Measurements from ENCODE around the gene TAC3. TPM values are rescaled to one million over a fixed set of nuclear protein-coding genes. Genes with fewer than 3 reads are reported as not detected.

The TAC3 gene
- total and polyA plus RNA-seq, 2 of the 8 experiments (the other 6 are each of a cell fraction or from before 2014, with no cell fraction given), result 9.7 to 45.3 TPM

DNA sequence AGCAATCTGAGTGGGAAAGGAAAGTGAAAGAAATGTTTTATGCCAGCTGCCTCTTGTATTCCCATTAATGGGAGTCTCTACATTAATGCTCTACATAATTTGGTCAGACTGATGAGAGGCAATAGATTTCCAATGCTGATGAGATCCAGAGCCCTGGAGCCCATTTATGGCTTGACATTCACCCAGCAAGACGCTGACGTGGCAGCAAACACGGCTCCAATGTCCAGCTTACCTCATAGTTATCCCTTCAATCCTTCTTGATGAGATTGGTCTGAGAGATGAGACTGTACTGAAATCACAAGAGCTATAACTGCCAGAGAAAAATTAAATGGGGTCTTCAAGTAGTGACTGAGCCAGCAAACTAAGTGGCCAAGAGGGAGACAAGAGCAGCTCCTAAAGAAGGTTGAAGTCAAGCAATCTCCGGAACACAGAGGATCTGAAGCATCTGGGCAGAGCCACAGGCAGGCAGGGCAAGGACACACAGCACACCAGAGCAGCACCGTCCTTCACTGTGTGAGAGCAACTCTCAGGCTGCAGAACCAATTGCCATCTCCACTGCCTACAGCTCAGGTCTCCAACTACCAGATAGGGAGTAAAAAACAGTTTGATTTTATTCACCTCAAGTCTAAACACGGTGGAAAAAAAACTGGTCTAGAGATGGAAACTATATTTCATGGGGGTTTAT lies 40.9 kb upstream of the TAC3 start:
- TF ChIP-seq, protein P1, sequence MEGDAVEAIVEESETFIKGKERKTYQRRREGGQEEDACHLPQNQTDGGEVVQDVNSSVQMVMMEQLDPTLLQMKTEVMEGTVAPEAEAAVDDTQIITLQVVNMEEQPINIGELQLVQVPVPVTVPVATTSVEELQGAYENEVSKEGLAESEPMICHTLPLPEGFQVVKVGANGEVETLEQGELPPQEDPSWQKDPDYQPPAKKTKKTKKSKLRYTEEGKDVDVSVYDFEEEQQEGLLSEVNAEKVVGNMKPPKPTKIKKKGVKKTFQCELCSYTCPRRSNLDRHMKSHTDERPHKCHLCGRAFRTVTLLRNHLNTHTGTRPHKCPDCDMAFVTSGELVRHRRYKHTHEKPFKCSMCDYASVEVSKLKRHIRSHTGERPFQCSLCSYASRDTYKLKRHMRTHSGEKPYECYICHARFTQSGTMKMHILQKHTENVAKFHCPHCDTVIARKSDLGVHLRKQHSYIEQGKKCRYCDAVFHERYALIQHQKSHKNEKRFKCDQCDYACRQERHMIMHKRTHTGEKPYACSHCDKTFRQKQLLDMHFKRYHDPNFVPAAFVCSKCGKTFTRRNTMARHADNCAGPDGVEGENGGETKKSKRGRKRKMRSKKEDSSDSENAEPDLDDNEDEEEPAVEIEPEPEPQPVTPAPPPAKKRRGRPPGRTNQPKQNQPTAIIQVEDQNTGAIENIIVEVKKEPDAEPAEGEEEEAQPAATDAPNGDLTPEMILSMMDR (IDR thresholded peaks at IDR 0.05; ENCODE audit: control extremely low read depth in 1 of 3, insufficient read depth in 1 of 3, low read depth in 1 of 3, low read length in 3 of 3), result no peak
- no peak for TF ChIP-seq EZH2 (IDR thresholded peaks at IDR 0.05; ENCODE audit: low read depth, low read length, severe bottlenecking)
- POLR2A ChIA-PET (ENCODE audit: partially characterized antibody), result interaction anchor here (0.6 to 1.8 kb wide), 8 partner anchors 10 to 670 kb away, joined by 3 to 11 read pairs (median 4); no protein-coding TSS in a partner anchor
- H3K79me2 ChIP-seq (ENCODE audit: control insufficient read depth in 1 of 2, insufficient read depth in 2 of 2, low read length in 2 of 2), result no peaks in the 10 kb centered on the region
- no peaks in the 10 kb centered on the region for H3K9me3 ChIP-seq (ENCODE audit: insufficient read depth in 2 of 2, low read depth in 1 of 2, low read length in 1 of 2)
- H2BK120ac ChIP-seq (replicated peaks; ENCODE audit: low read depth, low read length), result no peak overlapping the region
- H4K5ac ChIP-seq (ENCODE audit: insufficient read length, low read depth, low read length), result no peak overlapping the region
- H3K4ac ChIP-seq (replicated peaks; ENCODE audit: insufficient read length, low read depth, low read length), result no peak overlapping the region
- H2BK12ac ChIP-seq (ENCODE audit: low read depth, low read length), result no peak overlapping the region
- H3K79me1 ChIP-seq (ENCODE audit: low read depth, low read length), result no peaks in the 10 kb centered on the region
- no peak overlapping the region for H3K9ac ChIP-seq (replicated peaks in 1 of 4; ENCODE audit: extremely low read depth in 1 of 4, low read depth in 3 of 4, low read length in 3 of 4)
- CTCF ChIA-PET (ENCODE audit: partially characterized antibody), result interaction anchor here (0.6 to 3.2 kb wide), 19 partner anchors 8 to 851 kb away, joined by 3 to 13 read pairs (median 3); partner anchors contain the start of genes STAT6 and TAC3
- no peaks in the 10 kb centered on the region for H4K20me1 ChIP-seq (replicated peaks in 1 of 2; ENCODE audit: control insufficient read depth in 1 of 2, insufficient read depth in 2 of 2, low read length in 2 of 2)
- H2BK15ac ChIP-seq (ENCODE audit: low read length), result no peak overlapping the region
- H3K18ac ChIP-seq (ENCODE audit: extremely low read depth, low read length), result no peak overlapping the region
- no peak overlapping the region for H3K4me2 ChIP-seq (ENCODE audit: insufficient read depth in 1 of 2, low read depth in 2 of 2, low read length in 2 of 2)
- H2BK5ac ChIP-seq (ENCODE audit: low read depth, low read length), result no peak overlapping the region
- no peak overlapping the region for H2BK20ac ChIP-seq (ENCODE audit: low read length)
- H2AFZ ChIP-seq (ENCODE audit: low read length), result no peak overlapping the region
- H3K56ac ChIP-seq (replicated peaks; ENCODE audit: insufficient read length, low read depth, low read length), result no peak overlapping the region
- H3K4me3 ChIP-seq (ENCODE audit: extremely low read depth in 1 of 4, insufficient read depth in 2 of 4, low read depth in 3 of 4, low read length in 4 of 4), result no peak overlapping the region
- 89% methylated on average over 6 of the region's 6 CpGs; no CpG with 5 or more reads in 1 of the 2 experiments for WGBS, 2 experiments (ENCODE audit: extremely low coverage in 1 of 2, insufficient coverage in 1 of 2, insufficient read length in 1 of 2, insufficient replicate concordance in 2 of 2, low coverage in 1 of 2, low lambda C conversion rate in 2 of 2, missing lambda C conversion rate in 1 of 2)
- no peak overlapping the region for H3K27ac ChIP-seq (ENCODE audit: low read depth, low read length)
- H4K91ac ChIP-seq (replicated peaks; ENCODE audit: insufficient read length, low read length), result no peak overlapping the region
- no peak for FAIRE-seq
- DNase-seq (ENCODE audit: low read depth in 1 of 2, low spot score in 2 of 2), result no peak
- H3K4me1 ChIP-seq (replicated peaks in 1 of 4; ENCODE audit: control insufficient read depth in 3 of 4, insufficient read depth in 4 of 4, low read length in 3 of 4), result no peaks in the 10 kb centered on the region
- H4K8ac ChIP-seq (ENCODE audit: extremely low read depth, insufficient read depth, low read length), result no peak overlapping the region
- H3K23ac ChIP-seq (ENCODE audit: insufficient read length), result no peak overlapping the region
- no peak overlapping the region for H3K14ac ChIP-seq (ENCODE audit: insufficient read length)
- no peaks in the 10 kb centered on the region for H3K27me3 ChIP-seq (replicated peaks in 1 of 4; ENCODE audit: control insufficient read depth in 3 of 4, extremely low read depth in 1 of 4, insufficient read depth in 3 of 4, low read length in 3 of 4)
- no peaks in the 10 kb centered on the region for H3K23me2 ChIP-seq (ENCODE audit: low read depth, low read length)
- no peak overlapping the region for H2AK5ac ChIP-seq (ENCODE audit: low read depth, low read length)
- H3K36me3 ChIP-seq (ENCODE audit: control insufficient read depth in 2 of 4, insufficient read depth in 4 of 4, low read length in 3 of 4), result peaks cover 17 to 64% (median 45%) of the 10 kb centered on the region in 4 experiments

Measured in H1 (cell line).